Astrocyte of the spinal cord (primary cell): ENCODE data around the gene SNAP23.

Experiments
- DNase-seq: peaks from one replicate; pipeline ENCODE4 v3.0.0; 2011; ENCODE audit warnings: low read depth, low spot score
- H3K4me3 ChIP-seq: 2 replicates; pipeline ENCODE4 v1.5.1; 2011; ENCODE audit warnings: low read depth, mild to moderate bottlenecking, low read length, moderate library complexity
- in situ Hi-C: cut with HindIII; loops from 2 replicates; pipeline ENCODE4 v1.10.0; 2017; ENCODE audit warnings: low sequenced_read_pairs
- TF ChIP-seq, protein P1 (sequence below): IDR thresholded peaks from 2 replicates; pipeline ENCODE4 v1.5.1; 2012; ENCODE audit warnings: low read depth, mild to moderate bottlenecking, low read length, inconsistent platforms

Gene SNAP23

DNA sequence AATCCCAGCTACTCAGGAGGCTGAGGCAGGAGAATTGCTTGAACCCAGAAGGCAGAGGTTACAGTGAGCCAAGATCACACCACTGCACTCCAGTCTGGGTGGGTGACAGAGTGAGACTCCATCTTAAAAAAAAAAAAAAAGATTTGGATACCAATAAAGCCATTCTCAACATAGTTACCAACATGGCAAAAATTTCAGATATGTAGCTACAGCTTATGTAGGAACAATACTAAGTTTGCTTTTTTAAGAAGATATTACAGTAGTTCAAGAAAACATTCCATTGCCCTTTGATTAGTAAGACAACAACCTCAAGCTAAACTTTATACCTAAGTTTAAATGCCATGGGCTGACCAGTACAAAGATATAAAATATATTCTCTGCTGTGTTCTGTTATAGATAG, 38.9 kb upstream of the SNAP23 start:
- TF ChIP-seq, protein P1, sequence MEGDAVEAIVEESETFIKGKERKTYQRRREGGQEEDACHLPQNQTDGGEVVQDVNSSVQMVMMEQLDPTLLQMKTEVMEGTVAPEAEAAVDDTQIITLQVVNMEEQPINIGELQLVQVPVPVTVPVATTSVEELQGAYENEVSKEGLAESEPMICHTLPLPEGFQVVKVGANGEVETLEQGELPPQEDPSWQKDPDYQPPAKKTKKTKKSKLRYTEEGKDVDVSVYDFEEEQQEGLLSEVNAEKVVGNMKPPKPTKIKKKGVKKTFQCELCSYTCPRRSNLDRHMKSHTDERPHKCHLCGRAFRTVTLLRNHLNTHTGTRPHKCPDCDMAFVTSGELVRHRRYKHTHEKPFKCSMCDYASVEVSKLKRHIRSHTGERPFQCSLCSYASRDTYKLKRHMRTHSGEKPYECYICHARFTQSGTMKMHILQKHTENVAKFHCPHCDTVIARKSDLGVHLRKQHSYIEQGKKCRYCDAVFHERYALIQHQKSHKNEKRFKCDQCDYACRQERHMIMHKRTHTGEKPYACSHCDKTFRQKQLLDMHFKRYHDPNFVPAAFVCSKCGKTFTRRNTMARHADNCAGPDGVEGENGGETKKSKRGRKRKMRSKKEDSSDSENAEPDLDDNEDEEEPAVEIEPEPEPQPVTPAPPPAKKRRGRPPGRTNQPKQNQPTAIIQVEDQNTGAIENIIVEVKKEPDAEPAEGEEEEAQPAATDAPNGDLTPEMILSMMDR: no peak
- peak overlapping the region; percentile 8 for H3K4me3 ChIP-seq
- no peak for DNase-seq
- in situ Hi-C loops: no loop called here

DNA sequence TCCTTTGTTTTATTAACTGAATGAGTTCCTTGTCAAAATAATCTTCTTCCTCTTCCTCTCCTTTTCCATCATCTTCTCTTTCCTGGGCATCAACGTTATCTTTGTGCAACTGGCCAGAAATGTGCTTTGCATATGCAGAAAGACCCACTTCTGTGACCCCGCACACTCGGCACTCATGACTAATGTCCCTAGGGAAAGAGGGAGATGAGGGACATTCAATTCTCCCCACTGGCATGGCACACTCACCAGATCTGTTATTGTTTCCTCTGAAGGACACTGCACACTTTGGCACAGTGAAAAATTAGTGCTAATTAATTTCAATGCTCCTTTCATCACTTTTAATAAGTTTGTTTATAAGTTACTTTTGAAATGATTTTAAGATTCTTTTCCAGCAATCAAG, 38.5 kb upstream of the SNAP23 start:
- no peak for DNase-seq
- in situ Hi-C loops: no loop called here
- TF ChIP-seq, protein P1: no peak
- H3K4me3 ChIP-seq: peak overlapping the region; percentile 8

DNA sequence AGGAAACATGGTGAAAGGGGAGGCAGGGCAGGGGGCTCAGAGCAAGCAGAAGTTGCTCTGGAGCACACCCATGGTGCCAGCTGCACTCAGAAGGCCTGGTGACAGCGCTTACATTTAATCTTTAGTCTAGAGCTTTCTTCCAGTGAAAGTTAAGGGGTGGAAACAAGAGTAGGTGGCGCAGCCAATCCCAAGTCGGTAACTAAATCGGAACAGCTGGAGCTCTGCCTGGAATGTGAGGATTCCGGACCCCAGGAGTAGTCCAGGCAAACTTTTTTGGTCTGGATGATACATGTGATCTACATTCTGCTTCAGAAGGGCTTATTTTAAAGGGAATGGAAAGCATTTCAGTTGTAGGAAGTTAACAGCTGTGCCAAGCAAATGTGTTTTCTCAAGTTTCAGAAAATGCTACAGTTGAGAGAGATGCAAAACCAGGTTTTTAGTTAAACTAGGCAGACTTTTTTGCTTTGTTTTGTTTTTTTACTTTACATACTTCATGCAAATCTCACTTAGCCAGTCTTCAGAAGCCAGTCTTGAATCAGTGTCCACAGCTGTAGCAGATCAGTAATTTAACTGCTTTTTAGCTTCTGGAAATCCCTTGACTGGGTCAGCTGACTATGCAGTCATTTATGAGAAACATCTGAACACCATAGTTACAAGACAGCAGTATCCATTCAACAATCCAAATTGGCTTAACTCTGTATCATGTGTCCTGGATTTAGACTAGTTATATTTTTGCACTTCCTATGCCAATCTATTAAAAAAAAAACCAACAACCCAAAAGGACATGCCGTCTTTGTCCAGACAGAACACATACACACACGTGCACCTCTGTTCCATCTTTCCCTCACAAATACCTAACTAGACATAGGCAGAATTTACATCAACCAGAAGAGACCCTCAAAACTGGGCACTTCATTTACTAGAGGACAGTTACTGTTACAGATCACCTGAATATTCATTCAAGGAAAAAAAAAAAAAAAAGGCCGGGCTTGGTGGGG, 37.7 kb upstream of the SNAP23 start:
- DNase-seq: peak; percentile 95
- in situ Hi-C loops: no loop called here

DNA sequence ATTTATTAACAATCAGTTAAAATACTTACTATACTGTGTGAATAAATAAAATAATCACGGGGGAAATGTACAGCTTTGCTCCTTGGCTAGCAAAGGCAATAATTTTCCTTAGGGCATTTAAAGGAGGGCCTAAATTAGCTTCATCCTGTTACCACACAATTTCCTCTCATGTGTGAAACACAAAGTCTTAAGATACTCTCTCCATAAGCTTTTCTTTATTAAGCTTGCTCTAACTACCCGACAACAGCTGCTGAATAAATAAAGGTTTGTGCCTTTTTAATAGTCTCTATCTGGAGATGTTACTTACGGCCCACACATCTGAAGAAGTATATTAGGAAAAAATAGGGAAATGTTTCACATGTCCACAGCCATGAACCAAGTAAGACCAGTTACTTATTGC, 34.2 kb upstream of the SNAP23 start:
- no peak overlapping the region for H3K4me3 ChIP-seq
- no peak for DNase-seq
- TF ChIP-seq, protein P1: no peak
- in situ Hi-C loops: no loop called here

More for the DNA sequence above, 37.7 kb upstream of the SNAP23 start:
- peak overlapping the region; percentile 8 for H3K4me3 ChIP-seq
- TF ChIP-seq, protein P1: no peak

DNA sequence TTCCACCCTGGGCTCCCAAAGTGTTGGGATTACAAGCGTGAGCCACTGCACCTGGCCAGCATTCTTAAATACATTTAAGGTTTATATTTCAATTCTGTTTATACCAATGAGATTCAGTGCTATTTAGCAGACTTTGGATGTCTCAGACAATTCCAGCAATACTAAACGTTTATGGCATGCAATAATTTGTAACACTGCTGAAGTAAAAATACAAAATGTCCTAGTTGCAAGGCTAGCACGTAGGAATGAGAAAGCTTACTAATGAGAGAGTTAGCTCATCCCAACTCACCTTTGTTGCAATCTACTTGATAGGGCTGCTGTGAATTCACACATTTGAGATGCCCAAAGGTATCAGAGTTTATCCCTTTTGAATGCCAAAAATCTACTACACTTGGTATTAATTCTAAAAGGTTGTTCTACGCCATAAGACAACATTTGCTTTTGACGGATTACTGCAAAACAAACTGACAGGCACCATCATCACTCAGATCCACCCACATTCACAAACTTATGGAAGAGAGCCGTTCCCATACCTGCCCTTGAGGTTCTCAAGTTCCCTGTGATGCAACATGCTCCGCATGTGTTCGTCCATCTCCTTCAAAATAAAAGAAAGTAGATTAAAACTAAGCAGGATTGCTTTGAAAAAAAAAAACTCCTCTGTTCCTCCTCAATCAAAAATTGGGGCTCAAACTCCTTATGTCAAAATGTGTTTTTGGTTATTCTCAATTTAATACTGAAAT, 29.7 kb upstream of the SNAP23 start:
- in situ Hi-C loops: no loop called here
- no peak for DNase-seq
- TF ChIP-seq, protein P1: no peak
- no peak overlapping the region for H3K4me3 ChIP-seq

DNA sequence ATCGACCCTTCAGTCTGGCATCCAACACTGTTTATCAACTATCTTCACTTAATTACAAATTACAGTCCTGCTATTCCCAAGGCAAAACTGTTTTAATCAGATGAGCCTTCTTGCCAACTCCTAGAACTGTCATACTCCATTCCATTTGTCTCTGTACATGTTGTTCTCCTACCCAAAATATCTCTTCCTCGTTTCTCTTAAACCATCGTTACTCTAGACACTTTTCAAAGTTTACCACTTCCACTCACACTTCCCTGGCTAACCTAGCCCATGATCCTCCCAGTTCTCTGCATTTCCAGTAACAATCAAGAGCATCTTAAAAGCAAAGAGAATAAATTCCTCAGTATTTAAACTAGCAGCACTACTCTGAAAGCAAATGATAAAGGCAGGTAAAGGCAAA, 24.4 kb upstream of the SNAP23 start:
- TF ChIP-seq, protein P1: no peak
- in situ Hi-C loops: no loop called here
- no peak for DNase-seq
- H3K4me3 ChIP-seq: no peak overlapping the region
